Peyer's patch (tissue), 4 donors: ENCODE data around the gene RAVER2.

Experiments used
- CTCF ChIP-seq, 6 experiments: fragments of 450-650 bp in 4 of 6; fragments of 200-600 bp in 2 of 6; sonication (generic) in 1 of 6; IDR thresholded peaks; one replicate each; pipeline ENCODE4 v1.5.1; 2017 to 2019; ENCODE audit warnings: antibody characterized with exemption in 6 of 6, mild to moderate bottlenecking in 3 of 6, moderate library complexity in 1 of 6
- POLR2A ChIP-seq, 2 donors: fragments of 450-650 bp; IDR thresholded peaks; one replicate each; pipeline ENCODE4 v1.5.1; 2017; ENCODE audit warnings: antibody characterized with exemption in 2 of 2, mild to moderate bottlenecking in 2 of 2, moderate library complexity in 2 of 2

- TF ChIP-seq CTCF (IDR thresholded peaks at IDR 0.05) (no peak), POLR2A (IDR thresholded peaks at IDR 0.05) (no peak)
Measured at GRCh38 chr1:64857347-64857746, 112.5 kb downstream of the RAVER2 start.
